Cardiac fibroblast (primary cell): Measurements from ENCODE around the gene FBXO45.
A peak's percentile ranks its signal among the peaks of the same experiment; 100 is the strongest.
"Not testable (repeated sequence)": the region's sequence is repeated elsewhere in the genome, so short reads cannot be mapped to it uniquely, and the experiment has no call there.

Experiments used
- DNase-seq, 2 donors: peaks; one replicate each; pipeline versions ENCODE4 v3.0.0 to v3.0.0-alpha.2; 2010; ENCODE audit warnings: low read depth in 2 of 2
- H3K4me3 ChIP-seq, 2 donors: replicated peaks in 1 of 2; 1 replicate in 1 of 2; 2 replicates in 1 of 2; pipeline ENCODE4 v1.5.1; 2011; ENCODE audit warnings: low read depth in 2 of 2, low read length in 2 of 2, mild to moderate bottlenecking in 2 of 2, moderate library complexity in 1 of 2
- CTCF ChIP-seq: IDR thresholded peaks from one replicate; pipeline ENCODE4 v1.5.1; 2011; ENCODE audit warnings: low read depth, mild to moderate bottlenecking, low read length, inconsistent platforms

Gene FBXO45

GRCh38 chr3:196568246-196569002 lies at the start of gene FBXO45, which contains the start of gene WDR53:
Gene FBXO45, plus strand, starts transcription at chr3:196568660. Its CDS starts 325 bp downstream, at chr3:196568985.
Gene WDR53, minus strand, starts transcription at chr3:196568554. Its CDS starts 7,079 bp downstream, at chr3:196561475.
- H3K4me3 ChIP-seq: peak within 1 kb of the TSS; percentile 99 to 100
- no peak for TF ChIP-seq CTCF
- DNase-seq: peak; percentile 93 to 95

- no peak overlapping the region for H3K4me3 ChIP-seq
- peak; percentile 61 for TF ChIP-seq CTCF
- peak; percentile 85 to 93 for DNase-seq
These were observed 49.3 kb upstream of the FBXO45 start for GRCh38 chr3:196518966-196519717.

- no peak for TF ChIP-seq CTCF
- DNase-seq: no peak
- H3K4me3 ChIP-seq: no peak overlapping the region
These were observed 48.8 kb upstream of the FBXO45 start for GRCh38 chr3:196519718-196520082.

GRCh38 chr3:196521291-196521690 lies 47.2 kb upstream of the FBXO45 start:
- DNase-seq, H3K4me3 ChIP-seq: not testable (repeated sequence)

GRCh38 chr3:196523841-196524240 lies 44.6 kb upstream of the FBXO45 start:
- TF ChIP-seq CTCF: no peak
- DNase-seq: no peak
- no peak overlapping the region for H3K4me3 ChIP-seq

- no peak overlapping the region for H3K4me3 ChIP-seq
- peak; percentile 36 for TF ChIP-seq CTCF
- peak; percentile 28 to 46 for DNase-seq
These were observed 43.9 kb upstream of the FBXO45 start for GRCh38 chr3:196524527-196524926.

GRCh38 chr3:196525141-196525540 lies 43.3 kb upstream of the FBXO45 start:
- DNase-seq: no peak
- H3K4me3 ChIP-seq: no peak overlapping the region
- TF ChIP-seq CTCF: no peak
